ENCODE results near the gene LGR6. TPM values are rescaled to one million over a fixed set of nuclear protein-coding genes. Genes with fewer than 3 reads are reported as not detected.
A peak's percentile ranks its signal among the peaks of the same experiment; 100 is the strongest.

LGR6 gene
- total and polyA plus RNA-seq, 2 of the 8 experiments (the other 6 are each of a cell fraction or from before 2014, with no cell fraction given) = 0.50 to 1.0 TPM

DNA sequence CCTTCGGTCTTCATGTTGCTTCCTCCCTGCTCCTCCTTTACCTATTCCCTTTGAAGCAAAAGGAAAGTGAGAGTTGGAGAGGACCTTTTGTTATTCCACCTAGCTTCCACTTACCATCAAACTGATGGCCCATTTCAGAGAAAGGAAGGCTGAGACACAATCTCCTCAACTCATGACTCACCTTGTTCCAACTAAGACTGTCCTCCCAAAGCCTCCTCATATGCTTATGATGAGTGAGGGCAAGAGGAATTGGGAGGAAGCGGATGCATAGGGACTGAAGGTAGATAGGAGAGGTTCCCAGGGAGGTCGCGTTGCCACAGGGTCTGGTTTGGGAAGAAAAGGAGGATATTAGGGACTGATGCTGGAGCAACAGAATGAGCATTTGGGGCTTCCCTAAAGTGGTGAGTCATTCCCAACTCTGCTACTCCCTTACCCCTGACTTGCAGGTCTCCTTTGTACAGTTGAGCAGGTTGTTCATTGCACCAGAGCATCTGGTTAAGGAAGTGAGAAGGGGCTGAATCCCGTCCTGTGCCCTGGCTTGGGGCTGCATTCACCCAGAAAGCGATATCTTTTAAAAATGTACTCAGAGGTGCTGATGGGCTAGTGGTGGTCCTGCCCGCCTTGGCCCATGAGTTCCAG, 35.0 kb downstream of the LGR6 start:
- 76% methylated on average over 7 of the region's 7 CpGs; no CpG with 5 or more reads in 1 of the 2 experiments for WGBS, 2 experiments (ENCODE audit: extremely low coverage in 1 of 2, insufficient coverage in 1 of 2, insufficient read length in 1 of 2, insufficient replicate concordance in 2 of 2, low coverage in 1 of 2, low lambda C conversion rate in 2 of 2, missing lambda C conversion rate in 1 of 2)
- H3K79me2 ChIP-seq (ENCODE audit: control insufficient read depth in 1 of 2, insufficient read depth in 2 of 2, low read length in 2 of 2) = no peaks in the 10 kb centered on the region
- no peak overlapping the region for H2AFZ ChIP-seq (ENCODE audit: low read length)
- H3K14ac ChIP-seq (ENCODE audit: insufficient read length) = no peak overlapping the region
- 0 out of 2 replicates have a peak overlapping the region, but pooled peaks have one; percentile 1 for H2BK5ac ChIP-seq (ENCODE audit: low read depth, low read length)
- no peak overlapping the region for H2BK120ac ChIP-seq (replicated peaks; ENCODE audit: low read depth, low read length)
- no peak overlapping the region for H4K5ac ChIP-seq (ENCODE audit: insufficient read length, low read depth, low read length)
- no peaks in the 10 kb centered on the region for H3K79me1 ChIP-seq (ENCODE audit: low read depth, low read length)
- H3K23me2 ChIP-seq (ENCODE audit: low read depth, low read length) = no peaks in the 10 kb centered on the region
- no peak overlapping the region for H3K9ac ChIP-seq (replicated peaks in 1 of 4; ENCODE audit: extremely low read depth in 1 of 4, low read depth in 3 of 4, low read length in 3 of 4)
- no peak overlapping the region for H3K56ac ChIP-seq (replicated peaks; ENCODE audit: insufficient read length, low read depth, low read length)
- H3K36me3 ChIP-seq (ENCODE audit: control insufficient read depth in 2 of 4, insufficient read depth in 4 of 4, low read length in 3 of 4) = no peaks in the 10 kb centered on the region
- no peak overlapping the region for H4K91ac ChIP-seq (replicated peaks; ENCODE audit: insufficient read length, low read length)
- H2BK15ac ChIP-seq (ENCODE audit: low read length) = no peak overlapping the region
- TF ChIP-seq EP300 (IDR thresholded peaks at IDR 0.05; ENCODE audit: borderline replicate concordance in 1 of 2, low read depth in 2 of 2, low read length in 2 of 2) = no peak
- TF ChIP-seq SIX5 (IDR thresholded peaks at IDR 0.05; ENCODE audit: low read depth, low read length) = no peak
- TF ChIP-seq YY1 (IDR thresholded peaks at IDR 0.05; ENCODE audit: low read depth, low read length) = no peak
- no peak for TF ChIP-seq POU5F1 (IDR thresholded peaks at IDR 0.05; ENCODE audit: low read depth, low read length)
- FAIRE-seq (no peak), DNase-seq (ENCODE audit: low read depth in 1 of 2, low spot score in 2 of 2) (no peak)
- no peak overlapping the region for H2BK20ac ChIP-seq (ENCODE audit: low read length)
- H4K20me1 ChIP-seq (replicated peaks in 1 of 2; ENCODE audit: control insufficient read depth in 1 of 2, insufficient read depth in 2 of 2, low read length in 2 of 2) = no peaks in the 10 kb centered on the region
- no peak overlapping the region for H3K23ac ChIP-seq (ENCODE audit: insufficient read length)
- no peak overlapping the region for H2AK5ac ChIP-seq (ENCODE audit: low read depth, low read length)
- H3K4me3 ChIP-seq (ENCODE audit: extremely low read depth in 1 of 4, insufficient read depth in 2 of 4, low read depth in 3 of 4, low read length in 4 of 4) = no peak overlapping the region
- CTCF ChIA-PET (ENCODE audit: partially characterized antibody) = interaction anchor here (1.6 to 11.3 kb wide), 2 partner anchors 17 to 36 kb away, joined by 6 to 150 read pairs; partner anchors contain the start of gene LGR6
- H4K8ac ChIP-seq (ENCODE audit: extremely low read depth, insufficient read depth, low read length) = no peak overlapping the region
- H3K27me3 ChIP-seq (replicated peaks in 1 of 4; ENCODE audit: control insufficient read depth in 3 of 4, extremely low read depth in 1 of 4, insufficient read depth in 3 of 4, low read length in 3 of 4) = no peaks in the 10 kb centered on the region; a peak in 1 of 7 replicates
- no peak overlapping the region for H3K4ac ChIP-seq (replicated peaks; ENCODE audit: insufficient read length, low read depth, low read length)
- H3K4me2 ChIP-seq (ENCODE audit: insufficient read depth in 1 of 2, low read depth in 2 of 2, low read length in 2 of 2) = no peak overlapping the region
- H3K27ac ChIP-seq (ENCODE audit: low read depth, low read length) = no peak overlapping the region
- H3K4me1 ChIP-seq (replicated peaks in 1 of 4; ENCODE audit: control insufficient read depth in 3 of 4, insufficient read depth in 4 of 4, low read length in 3 of 4) = no peaks in the 10 kb centered on the region
- H2BK12ac ChIP-seq (ENCODE audit: low read depth, low read length) = no peak overlapping the region
- no peak overlapping the region for H3K18ac ChIP-seq (ENCODE audit: extremely low read depth, low read length)
- H3K9me3 ChIP-seq (ENCODE audit: insufficient read depth in 2 of 2, low read depth in 1 of 2, low read length in 1 of 2) = no peaks in the 10 kb centered on the region
- POLR2A ChIA-PET (ENCODE audit: partially characterized antibody) = no interaction called here
